ENCODE results near the gene PLAAT4.

PLAAT4 gene

DNA sequence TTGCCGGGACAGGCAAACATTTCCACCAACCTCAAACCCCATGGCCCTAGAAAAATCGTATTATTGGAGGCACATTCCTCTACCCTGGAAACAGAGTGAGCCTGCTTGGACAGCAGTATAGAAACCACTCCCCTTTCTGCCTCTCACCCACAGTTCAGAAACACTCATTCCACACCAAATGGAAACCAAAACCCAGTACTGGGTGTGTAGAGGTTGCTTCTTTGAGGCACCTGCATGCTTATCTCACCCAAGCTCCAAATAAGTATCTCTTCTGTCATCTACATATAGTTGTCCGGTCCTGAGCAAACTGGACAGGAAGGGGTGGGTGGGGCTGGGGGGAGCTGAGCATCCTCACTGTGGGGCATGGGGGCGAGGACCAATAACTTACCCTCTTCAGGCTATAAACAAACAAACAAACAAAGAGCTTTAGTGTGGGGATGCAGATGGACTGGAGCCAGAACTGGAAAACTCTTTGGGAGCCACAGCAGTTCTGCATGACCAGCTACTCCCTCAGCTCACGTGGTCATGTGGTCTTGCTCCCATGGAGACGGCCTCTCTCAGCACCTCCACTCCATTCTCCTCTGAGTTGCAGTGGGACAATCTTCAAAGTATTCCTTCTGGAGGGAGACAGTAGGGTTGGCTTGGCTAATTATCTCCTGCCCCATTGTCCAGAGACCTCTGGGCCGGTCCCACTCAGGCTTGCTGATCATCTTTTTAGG lies 27.6 kb downstream of the PLAAT4 start:
- no peak; the same call in 2 of the 3 replicates for ATAC-seq (ENCODE audit: insufficient read depth, low read depth)
- Histone ChIP-seq H3K4me1 (ENCODE audit: insufficient read depth, low read length) (peaks cover 19% of the 10 kb centered on the region), H2AFZ (ENCODE audit: low read depth, low read length) (no peak overlapping the region)

DNA sequence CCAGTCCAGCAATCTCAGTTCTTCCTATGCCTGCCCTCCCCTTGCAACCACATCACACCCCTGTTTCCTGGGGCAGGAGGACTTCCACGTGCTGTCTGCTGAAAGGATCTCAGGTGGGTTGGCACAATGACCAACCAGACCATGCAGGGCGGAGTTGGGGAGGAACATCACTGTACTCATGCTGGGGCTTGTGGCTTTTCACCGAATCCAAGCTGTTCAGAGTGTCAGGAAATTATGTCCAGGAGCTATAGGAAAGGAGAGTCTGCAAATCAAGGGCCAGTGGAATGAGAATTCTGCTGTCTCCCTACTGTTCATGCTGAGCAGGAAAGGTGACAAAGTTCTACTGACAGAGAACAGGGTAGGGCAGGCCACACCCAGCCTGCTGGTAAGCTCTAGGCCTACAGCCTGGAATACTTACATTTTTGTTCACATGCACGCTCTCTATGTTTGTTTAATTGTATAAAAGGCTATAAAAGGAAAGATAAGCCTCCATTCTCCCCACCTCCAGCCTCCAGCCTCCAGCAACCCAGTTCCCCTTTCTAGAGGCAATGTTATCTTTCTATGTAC lies 28.3 kb downstream of the PLAAT4 start:
- no peak for TF ChIP-seq EZH2 (IDR thresholded peaks at IDR 0.05; ENCODE audit: borderline replicate concordance, low read depth, low read length, severe bottlenecking)
- TF ChIP-seq, protein P1, sequence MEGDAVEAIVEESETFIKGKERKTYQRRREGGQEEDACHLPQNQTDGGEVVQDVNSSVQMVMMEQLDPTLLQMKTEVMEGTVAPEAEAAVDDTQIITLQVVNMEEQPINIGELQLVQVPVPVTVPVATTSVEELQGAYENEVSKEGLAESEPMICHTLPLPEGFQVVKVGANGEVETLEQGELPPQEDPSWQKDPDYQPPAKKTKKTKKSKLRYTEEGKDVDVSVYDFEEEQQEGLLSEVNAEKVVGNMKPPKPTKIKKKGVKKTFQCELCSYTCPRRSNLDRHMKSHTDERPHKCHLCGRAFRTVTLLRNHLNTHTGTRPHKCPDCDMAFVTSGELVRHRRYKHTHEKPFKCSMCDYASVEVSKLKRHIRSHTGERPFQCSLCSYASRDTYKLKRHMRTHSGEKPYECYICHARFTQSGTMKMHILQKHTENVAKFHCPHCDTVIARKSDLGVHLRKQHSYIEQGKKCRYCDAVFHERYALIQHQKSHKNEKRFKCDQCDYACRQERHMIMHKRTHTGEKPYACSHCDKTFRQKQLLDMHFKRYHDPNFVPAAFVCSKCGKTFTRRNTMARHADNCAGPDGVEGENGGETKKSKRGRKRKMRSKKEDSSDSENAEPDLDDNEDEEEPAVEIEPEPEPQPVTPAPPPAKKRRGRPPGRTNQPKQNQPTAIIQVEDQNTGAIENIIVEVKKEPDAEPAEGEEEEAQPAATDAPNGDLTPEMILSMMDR (IDR thresholded peaks at IDR 0.05; ENCODE audit: borderline replicate concordance, extremely low read depth, low read length, poor library complexity, severe bottlenecking), result no peak
- no peak overlapping the region for H2AFZ ChIP-seq (ENCODE audit: low read depth, low read length)
- no peak overlapping the region for H3K27ac ChIP-seq (ENCODE audit: low read length)

More for the DNA sequence above, 27.6 kb downstream of the PLAAT4 start:
- no peak overlapping the region for H3K27ac ChIP-seq (ENCODE audit: low read length)
- H3K36me3 ChIP-seq (ENCODE audit: insufficient read depth, low read length), result no peaks in the 10 kb centered on the region
- H3K4me2 ChIP-seq (ENCODE audit: insufficient read depth, low read length), result no peak overlapping the region
- no peak overlapping the region for H3K4me3 ChIP-seq (ENCODE audit: low read depth in 1 of 2, low read length in 2 of 2)
- H4K20me1 ChIP-seq (ENCODE audit: insufficient read depth, low read length), result no peaks in the 10 kb centered on the region
- H3K9me3 ChIP-seq (ENCODE audit: insufficient read depth, low read length, severe bottlenecking), result no peaks in the 10 kb centered on the region
- DNase-seq, result no peak
- no peaks in the 10 kb centered on the region for H3K79me2 ChIP-seq (ENCODE audit: insufficient read depth, low read length)
- no peak overlapping the region for H3K9ac ChIP-seq (ENCODE audit: low read depth, low read length)
- H3K27me3 ChIP-seq (ENCODE audit: insufficient read depth, low read length, poor library complexity), result no peaks in the 10 kb centered on the region
- TF ChIP-seq, protein P1 (IDR thresholded peaks at IDR 0.05; ENCODE audit: borderline replicate concordance, extremely low read depth, low read length, poor library complexity, severe bottlenecking), result no peak
- TF ChIP-seq EZH2 (IDR thresholded peaks at IDR 0.05; ENCODE audit: borderline replicate concordance, low read depth, low read length, severe bottlenecking), result no peak

DNA sequence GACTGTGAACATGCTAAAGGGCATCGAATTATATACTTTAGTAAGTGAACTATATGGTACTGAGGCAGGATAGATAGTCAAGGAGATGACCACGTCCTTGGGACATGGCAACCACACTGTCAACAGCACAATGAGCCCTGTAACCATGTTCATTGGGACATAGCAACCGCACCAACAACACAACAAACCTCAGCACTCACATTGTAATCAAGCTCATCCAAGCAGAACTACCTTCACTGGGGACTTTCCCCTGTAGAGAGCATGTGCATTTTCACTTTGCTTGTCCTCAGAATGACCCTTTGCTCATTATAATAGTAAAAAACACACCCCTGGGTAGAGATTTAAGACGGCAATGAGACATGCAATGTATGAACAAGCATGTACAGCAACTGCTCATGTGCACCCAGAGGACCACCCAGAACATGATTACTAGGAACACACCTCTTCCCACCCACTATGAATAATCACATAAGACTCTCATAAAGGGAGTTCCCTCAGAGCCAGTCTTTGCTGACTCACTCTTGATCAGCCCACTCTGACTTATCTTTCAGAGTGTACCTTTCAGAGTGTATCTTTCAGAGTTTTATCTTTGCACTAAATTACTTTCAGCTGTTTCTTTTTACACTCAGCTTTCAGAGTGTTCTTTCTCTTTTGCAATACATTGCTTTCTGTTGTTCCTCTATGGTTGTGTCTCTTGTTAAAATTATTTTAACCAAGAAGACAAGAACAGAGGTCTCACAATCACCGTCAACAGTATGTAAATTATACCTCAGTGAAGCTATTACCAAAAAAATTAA lies 30.6 kb downstream of the PLAAT4 start:
- H2AFZ ChIP-seq (ENCODE audit: low read depth, low read length), result no peak overlapping the region
- H3K9ac ChIP-seq (ENCODE audit: low read depth, low read length), result no peak overlapping the region
- H3K4me1 ChIP-seq (ENCODE audit: insufficient read depth, low read length), result no peaks in the 10 kb centered on the region
- no peaks in the 10 kb centered on the region for H3K9me3 ChIP-seq (ENCODE audit: insufficient read depth, low read length, severe bottlenecking)
- no peak for TF ChIP-seq EZH2 (IDR thresholded peaks at IDR 0.05; ENCODE audit: borderline replicate concordance, low read depth, low read length, severe bottlenecking)
- TF ChIP-seq, protein P1 (IDR thresholded peaks at IDR 0.05; ENCODE audit: borderline replicate concordance, extremely low read depth, low read length, poor library complexity, severe bottlenecking), result no peak
- H3K4me2 ChIP-seq (ENCODE audit: insufficient read depth, low read length), result no peak overlapping the region
- no peaks in the 10 kb centered on the region for H3K27me3 ChIP-seq (ENCODE audit: insufficient read depth, low read length, poor library complexity)
- H3K4me3 ChIP-seq (ENCODE audit: low read depth in 1 of 2, low read length in 2 of 2), result no peak overlapping the region
- no peaks in the 10 kb centered on the region for H3K79me2 ChIP-seq (ENCODE audit: insufficient read depth, low read length)
- no peaks in the 10 kb centered on the region for H4K20me1 ChIP-seq (ENCODE audit: insufficient read depth, low read length)
- no peak overlapping the region for H3K27ac ChIP-seq (ENCODE audit: low read length)
- DNase-seq (no peak), ATAC-seq (ENCODE audit: insufficient read depth, low read depth) (peak; percentile 56; the same call in 2 of the 3 replicates)
- no peaks in the 10 kb centered on the region for H3K36me3 ChIP-seq (ENCODE audit: insufficient read depth, low read length)

More for the DNA sequence above, 28.3 kb downstream of the PLAAT4 start:
- no peak overlapping the region for H3K4me3 ChIP-seq (ENCODE audit: low read depth in 1 of 2, low read length in 2 of 2)
- DNase-seq (no peak), ATAC-seq (ENCODE audit: insufficient read depth, low read depth) (no peak)
- no peak overlapping the region for H3K4me2 ChIP-seq (ENCODE audit: insufficient read depth, low read length)
- no peaks in the 10 kb centered on the region for H4K20me1 ChIP-seq (ENCODE audit: insufficient read depth, low read length)
- no peaks in the 10 kb centered on the region for H3K9me3 ChIP-seq (ENCODE audit: insufficient read depth, low read length, severe bottlenecking)
- H3K36me3 ChIP-seq (ENCODE audit: insufficient read depth, low read length), result no peaks in the 10 kb centered on the region
- no peaks in the 10 kb centered on the region for H3K79me2 ChIP-seq (ENCODE audit: insufficient read depth, low read length)
- no peaks in the 10 kb centered on the region for H3K27me3 ChIP-seq (ENCODE audit: insufficient read depth, low read length, poor library complexity)
- peaks cover 18% of the 10 kb centered on the region for H3K4me1 ChIP-seq (ENCODE audit: insufficient read depth, low read length)
- no peak overlapping the region for H3K9ac ChIP-seq (ENCODE audit: low read depth, low read length)
